BJ (cell line): ENCODE measurements around the gene EXOG. TPM values are rescaled to one million over a fixed set of nuclear protein-coding genes. Genes with fewer than 3 reads are reported as not detected.

Source experiments
- CTCF ChIA-PET: fragments of 350-600 bp; formaldehyde crosslinking; extraction: SDS; loops from one replicate; lab custom pipeline; 2021; ENCODE audit warnings: antibody characterized with exemption, inconsistent platforms; lab: Yijun Ruan, JAX
- POLR2A ChIA-PET: fragments of 300-600 bp; sonication (Branson Sonifier 250); formaldehyde crosslinking; extraction: SDS; loops from one replicate; lab custom pipeline; 2021; ENCODE audit warnings: antibody characterized with exemption; lab: Charles Lee
- DNase-seq: peaks from one replicate; pipeline ENCODE4 v3.0.0-alpha.2; 2011; ENCODE audit warnings: low read depth
- H3K27me3 ChIP-seq: 2 replicates; pipeline ENCODE4 v1.6.0; 2011; ENCODE audit warnings: low read length; ENCODE audit not compliant: control insufficient read depth, insufficient read depth
- H3K36me3 ChIP-seq: 2 replicates; pipeline ENCODE4 v1.5.1; 2011; ENCODE audit warnings: low read length; ENCODE audit not compliant: control insufficient read depth, insufficient read depth
- H3K4me3 ChIP-seq: 2 replicates; pipeline ENCODE4 v1.5.1; 2011; ENCODE audit warnings: low read depth, mild to moderate bottlenecking, control low read depth, low read length
- CTCF ChIP-seq: IDR thresholded peaks from 2 replicates; pipeline ENCODE4 v1.5.1; 2011; ENCODE audit warnings: low read depth, mild to moderate bottlenecking, control low read depth, inconsistent platforms, low read length, moderate library complexity; ENCODE audit not compliant: insufficient read depth
- polyA minus RNA-seq: library from RNA; depleted of rRNA, polyadenylated mRNA; stranded (reverse); fragments of >200 nt; gene quantifications from 2 replicates; pipeline ENCODE4 v1.2.3, GENCODE V29; 2011; rRNA and poly(A)+ RNA removed
- polyA plus RNA-seq: library from polyadenylated mRNA; depleted of rRNA; stranded (reverse); fragments of >200 nt; gene quantifications from 2 replicates; pipeline ENCODE4 v1.2.3, GENCODE V29; 2011; rRNA removed

The EXOG gene
- 7.5 and 11.8 TPM in 2 replicates for polyA plus RNA-seq
- polyA minus RNA-seq = 4.4 and 4.5 TPM in 2 replicates

GRCh38 chr3:38496131-38496910 is at the start of gene EXOG:
Gene EXOG, plus strand, starts transcription at chr3:38496340. Its CDS starts 28 bp downstream, at chr3:38496368.
- Histone ChIP-seq H3K36me3 (no peaks in the 10 kb centered on the region), H3K4me3 (peak within 1 kb of the TSS; percentile 55), H3K27me3 (no peaks in the 10 kb centered on the region)
- POLR2A ChIA-PET = interaction anchor here (0.6 to 0.7 kb wide), 2 partner anchors 187 to 474 kb away, joined by 8 to 22 read pairs; no protein-coding TSS in a partner anchor
- DNase-seq = peak; percentile 58
- CTCF ChIA-PET = interaction anchor here (0.6 to 3.9 kb wide), 27 partner anchors 9 to 919 kb away, joined by 3 to 32 read pairs (median 4); partner anchors contain the start of gene XYLB
- TF ChIP-seq CTCF = peak; percentile 98

- ChIA-PET CTCF (no interaction called here), POLR2A (no interaction called here)
- Histone ChIP-seq H3K27me3 (no peaks in the 10 kb centered on the region), H3K36me3 (no peaks in the 10 kb centered on the region), H3K4me3 (no peak overlapping the region)
- no peak for TF ChIP-seq CTCF
- no peak for DNase-seq
Observed at GRCh38 chr3:38446812-38447211, 49.3 kb upstream of the EXOG start.

DNA sequence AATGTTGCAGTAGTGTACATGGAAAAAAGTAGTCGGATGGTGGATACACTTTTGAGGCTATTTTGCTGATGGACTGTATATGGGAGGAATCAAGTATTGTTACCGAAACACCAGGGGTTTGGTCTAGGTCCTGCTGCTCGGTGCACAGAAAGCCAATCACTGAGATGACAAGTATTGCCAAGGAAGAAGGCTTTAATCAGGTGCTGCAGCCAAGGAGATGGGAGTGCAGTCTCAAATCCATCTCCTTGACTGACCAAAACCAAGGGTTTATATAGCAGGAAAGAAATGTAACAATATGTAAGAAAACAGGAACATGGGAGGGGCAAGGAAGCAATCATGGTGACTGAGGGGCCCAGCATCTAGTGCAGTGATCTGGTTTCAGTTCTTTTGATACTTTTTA is 45.3 kb upstream of the EXOG start:
- DNase-seq = no peak
- H3K4me3 ChIP-seq = no peak overlapping the region
- H3K36me3 ChIP-seq = no peaks in the 10 kb centered on the region
- TF ChIP-seq CTCF = no peak
- CTCF ChIA-PET = no interaction called here
- H3K27me3 ChIP-seq = no peaks in the 10 kb centered on the region
- POLR2A ChIA-PET = no interaction called here

DNA sequence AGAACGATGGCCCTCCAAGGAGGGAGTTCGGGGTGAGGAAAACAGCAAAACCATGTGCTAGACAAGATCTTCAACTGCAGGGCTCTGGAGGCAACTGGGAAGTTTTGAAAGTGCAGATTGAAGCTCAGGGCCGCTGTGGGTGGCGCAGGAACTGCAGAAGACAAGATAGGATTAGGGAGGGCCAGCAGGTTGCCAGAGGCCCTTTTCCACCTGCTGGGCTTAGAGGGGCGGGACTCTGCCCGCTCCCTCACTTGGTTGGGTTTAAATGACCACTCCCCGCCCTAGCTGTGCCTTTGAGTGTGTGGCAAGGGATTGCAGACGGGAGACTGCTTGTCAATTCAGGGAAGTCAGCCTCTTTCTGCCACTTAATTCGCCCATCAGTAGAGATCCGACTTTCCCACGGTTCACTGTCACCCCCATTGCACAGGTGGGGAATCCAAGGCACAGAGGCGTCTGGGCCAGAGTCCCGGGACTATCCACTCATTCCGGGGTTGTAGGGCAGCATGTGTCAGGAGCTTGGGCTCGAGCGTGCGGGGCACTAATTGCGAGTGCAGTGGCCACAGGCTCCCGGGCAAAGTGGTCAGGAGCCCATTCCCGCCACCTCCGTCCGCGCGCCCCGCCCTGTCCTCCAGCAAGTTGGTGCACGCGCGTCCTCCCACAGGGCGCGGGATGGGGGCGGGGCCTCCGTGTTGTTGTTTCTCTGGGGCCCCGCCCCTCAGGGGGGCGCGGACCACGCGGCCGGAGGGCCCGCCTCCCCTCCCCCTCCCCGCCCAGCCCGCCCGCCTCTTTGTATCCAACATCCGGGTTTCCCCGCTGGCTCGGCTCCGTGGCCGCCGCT is 42.8 kb upstream of the EXOG start, which contains the start of gene ACVR2B:
TSS of gene ACVR2B (plus strand) at position 816 of the 838 bp plus-strand sequence. CDS start 433 bp downstream, outside the sequence.
- DNase-seq = no peak
- TF ChIP-seq CTCF = no peak
- peak within 1 kb of the TSS; percentile 69 for H3K4me3 ChIP-seq
- ChIA-PET POLR2A (no interaction called here), CTCF (interaction anchor here (1.0 kb wide), 1 partner anchor 20 kb away, joined by 3 read pairs; no protein-coding TSS in a partner anchor)
- H3K27me3 ChIP-seq = no peaks in the 10 kb centered on the region
- no peaks in the 10 kb centered on the region for H3K36me3 ChIP-seq

DNA sequence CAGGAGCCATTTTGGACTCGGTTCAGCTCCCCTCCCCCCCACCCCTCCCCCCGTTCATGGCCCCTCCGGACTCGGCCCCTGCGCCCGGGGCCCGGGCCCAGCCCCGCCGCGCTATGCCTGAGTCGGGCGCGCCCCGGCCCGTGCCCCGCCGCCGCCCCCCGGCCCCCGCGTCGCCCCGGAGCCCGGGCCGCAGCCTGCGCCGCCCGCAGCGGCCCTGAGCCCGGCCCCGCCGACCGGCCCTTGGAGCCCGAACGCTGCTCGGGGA is 42.3 kb upstream of the EXOG start:
- no peaks in the 10 kb centered on the region for H3K27me3 ChIP-seq
- TF ChIP-seq CTCF = no peak
- peak overlapping the region; percentile 69 for H3K4me3 ChIP-seq
- ChIA-PET CTCF (no interaction called here), POLR2A (no interaction called here)
- DNase-seq = no peak
- H3K36me3 ChIP-seq = no peaks in the 10 kb centered on the region
